HL-60 (cell line): ENCODE measurements around the gene TIPRL.

ENCODE experiments used
- CTCF ChIP-seq: IDR thresholded peaks from one replicate; pipeline ENCODE4 v1.5.1; 2011; ENCODE audit warnings: low read length, control low read depth, inconsistent platforms; ENCODE audit not compliant: insufficient read depth
- GABPA ChIP-seq: IDR thresholded peaks from 2 replicates; pipeline ENCODE4 v1.6.1; 2012; ENCODE audit warnings: low read depth
- SPI1 ChIP-seq: IDR thresholded peaks from 2 replicates; pipeline ENCODE4 v1.6.1; 2012; ENCODE audit warnings: low read depth, mild to moderate bottlenecking, borderline replicate concordance

GRCh38 chr1:168246506-168246905, 67.7 kb downstream of the TIPRL start:
- TF ChIP-seq GABPA = no peak
- TF ChIP-seq CTCF = no peak
- no peak for TF ChIP-seq SPI1
